Mesenchymal stem cell (in vitro differentiated cells and primary cell): ENCODE data around the gene DLGAP1.

ENCODE experiments used
- DNase-seq: peaks from one replicate; pipeline ENCODE4 v3.0.0-alpha.2; 2013
- H2AFZ ChIP-seq: one replicate; pipeline ENCODE4 v1.6.1; 2013; ENCODE audit warnings: low read depth, mild to moderate bottlenecking, control low read depth, inconsistent platforms, low read length, moderate library complexity
- H2AK5ac ChIP-seq: 2 replicates; pipeline ENCODE4 v1.6.1; 2013; ENCODE audit warnings: low read length, moderate library complexity, mild to moderate bottlenecking, inconsistent platforms; ENCODE audit not compliant: severe bottlenecking
- H2BK120ac ChIP-seq: one replicate; pipeline ENCODE4 v1.6.1; 2013; ENCODE audit warnings: low read depth, mild to moderate bottlenecking, inconsistent platforms, low read length, moderate library complexity
- H2BK12ac ChIP-seq, 2 experiments: one replicate each; pipeline ENCODE4 v1.6.1; 2013; ENCODE audit warnings: inconsistent platforms in 2 of 2, low read length in 2 of 2, mild to moderate bottlenecking in 2 of 2, moderate library complexity in 2 of 2, control low read depth in 1 of 2
- H2BK15ac ChIP-seq: one replicate; pipeline ENCODE4 v1.6.1; 2013; ENCODE audit warnings: mild to moderate bottlenecking, low read depth, inconsistent platforms; ENCODE audit not compliant: poor library complexity, severe bottlenecking
- H2BK5ac ChIP-seq: 2 replicates; pipeline ENCODE4 v1.6.1; 2013; ENCODE audit warnings: low read depth, mild to moderate bottlenecking, low read length, control low read depth, inconsistent platforms; ENCODE audit not compliant: poor library complexity, severe bottlenecking
- H3K14ac ChIP-seq, 2 experiments: one replicate each; pipeline ENCODE4 v1.6.1; 2013; ENCODE audit warnings: inconsistent platforms in 2 of 2, low read length in 2 of 2, control low read depth in 1 of 2, mild to moderate bottlenecking in 1 of 2, moderate library complexity in 1 of 2
- H3K18ac ChIP-seq, 2 experiments: one replicate each; pipeline ENCODE4 v1.6.1; 2013; ENCODE audit warnings: inconsistent platforms in 2 of 2, low read length in 2 of 2, control low read depth in 1 of 2, low read depth in 1 of 2, mild to moderate bottlenecking in 1 of 2
- H3K23ac ChIP-seq, 2 experiments: one replicate each; pipeline ENCODE4 v1.6.1; 2013; ENCODE audit warnings: inconsistent platforms in 2 of 2, low read length in 2 of 2, mild to moderate bottlenecking in 2 of 2, moderate library complexity in 2 of 2, control low read depth in 1 of 2
- H3K27ac ChIP-seq: 2 replicates; pipeline ENCODE4 v1.5.1; 2013; ENCODE audit warnings: mild to moderate bottlenecking, moderate library complexity, low read length, control low read depth, inconsistent platforms; ENCODE audit not compliant: poor library complexity, severe bottlenecking
- H3K27me3 ChIP-seq, 2 experiments: 2 replicates each; pipeline versions ENCODE4 v1.6.1 to v1.7.0; 2013; ENCODE audit warnings: low read length in 2 of 2, mild to moderate bottlenecking in 2 of 2, moderate library complexity in 2 of 2, control low read depth in 1 of 2, inconsistent platforms in 1 of 2; ENCODE audit not compliant: control insufficient read depth in 1 of 2, insufficient read depth in 1 of 2
- H3K36me3 ChIP-seq, 2 experiments: 2 replicates each; pipeline versions ENCODE4 v1.6.1 to v1.7.0; 2013; ENCODE audit warnings: low read length in 2 of 2, control low read depth in 1 of 2, inconsistent platforms in 1 of 2, low read depth in 1 of 2, mild to moderate bottlenecking in 1 of 2; ENCODE audit not compliant: insufficient read depth in 2 of 2, control insufficient read depth in 1 of 2
- H3K4ac ChIP-seq, 2 experiments: one replicate each; pipeline ENCODE4 v1.6.1; 2013; ENCODE audit warnings: inconsistent platforms in 2 of 2, low read length in 2 of 2, mild to moderate bottlenecking in 2 of 2, moderate library complexity in 2 of 2, control low read depth in 1 of 2, low read depth in 1 of 2
- H3K4me1 ChIP-seq: 2 replicates; pipeline ENCODE4 v1.6.1; 2013; ENCODE audit warnings: low read depth, low read length, control low read depth; ENCODE audit not compliant: control insufficient read depth, insufficient read depth
- H3K4me2 ChIP-seq: 2 replicates; pipeline ENCODE4 v1.6.1; 2013; ENCODE audit warnings: low read length, mild to moderate bottlenecking, inconsistent platforms; ENCODE audit not compliant: poor library complexity, severe bottlenecking
- H3K4me3 ChIP-seq, 2 experiments: 2 replicates each; pipeline versions ENCODE4 v1.5.1 to v1.7.0; 2013; ENCODE audit warnings: low read length in 2 of 2, mild to moderate bottlenecking in 2 of 2, control low read depth in 1 of 2, low read depth in 1 of 2; ENCODE audit not compliant: insufficient read depth in 1 of 2
- H3K79me1 ChIP-seq: replicated peaks from 2 replicates; pipeline ENCODE4 v1.6.1; 2013; ENCODE audit warnings: mild to moderate bottlenecking, control low read depth, low read length, inconsistent platforms; ENCODE audit not compliant: poor library complexity, severe bottlenecking
- H3K9ac ChIP-seq: 2 replicates; pipeline ENCODE4 v1.7.0; 2013; ENCODE audit warnings: mild to moderate bottlenecking, low read length, moderate library complexity
- H3K9me3 ChIP-seq: 2 replicates; pipeline ENCODE4 v1.7.0; 2013; ENCODE audit warnings: mild to moderate bottlenecking, low read length; ENCODE audit not compliant: control insufficient read depth
- H4K8ac ChIP-seq: one replicate; pipeline ENCODE4 v1.6.1; 2013; ENCODE audit warnings: inconsistent platforms, mild to moderate bottlenecking, low read length, moderate library complexity
- H4K91ac ChIP-seq: one replicate; pipeline ENCODE4 v1.6.1; 2013; ENCODE audit warnings: mild to moderate bottlenecking, low read length, inconsistent platforms
- WGBS: methylation state at CpG from one replicate; pipeline ENCODE4 v1.1.7; 2013; ENCODE audit warnings: mixed read lengths; 5-methylcytosine and 5-hydroxymethylcytosine counted together

The DLGAP1 gene

GRCh38 chr18:3870914-3871313, 584.2 kb downstream of the DLGAP1 start:
- peaks cover 2% of the 10 kb centered on the region for H3K4me1 ChIP-seq
- no peak overlapping the region for H2BK5ac ChIP-seq
- H3K9me3 ChIP-seq = no peaks in the 10 kb centered on the region
- no peak overlapping the region for H3K9ac ChIP-seq
- 96% methylated on average over 2 of the region's 4 CpGs for WGBS
- no peak overlapping the region for H3K18ac ChIP-seq
- H3K36me3 ChIP-seq = no peaks in the 10 kb centered on the region
- no peak overlapping the region for H2BK12ac ChIP-seq
- DNase-seq = no peak
- H3K23ac ChIP-seq = no peak overlapping the region
- H3K14ac ChIP-seq = no peak overlapping the region
- H3K79me1 ChIP-seq = peaks cover 9% of the 10 kb centered on the region
- no peak overlapping the region for H3K27ac ChIP-seq
- no peak overlapping the region for H4K91ac ChIP-seq
- no peaks in the 10 kb centered on the region for H3K27me3 ChIP-seq
- H3K4ac ChIP-seq = no peak overlapping the region
- H2BK120ac ChIP-seq = no peak overlapping the region
- no peak overlapping the region for H2BK15ac ChIP-seq
- no peak overlapping the region for H3K4me2 ChIP-seq
- H2AFZ ChIP-seq = no peak overlapping the region
- no peak overlapping the region for H4K8ac ChIP-seq
- peak overlapping the region; percentile 56 for H2AK5ac ChIP-seq
- no peak overlapping the region for H3K4me3 ChIP-seq

- WGBS = 0% methylated on average over 1 of the region's 2 CpGs
- no peak overlapping the region for H3K14ac ChIP-seq
Measured at GRCh38 chr18:3869848-3870247, 585.3 kb downstream of the DLGAP1 start.

DNA sequence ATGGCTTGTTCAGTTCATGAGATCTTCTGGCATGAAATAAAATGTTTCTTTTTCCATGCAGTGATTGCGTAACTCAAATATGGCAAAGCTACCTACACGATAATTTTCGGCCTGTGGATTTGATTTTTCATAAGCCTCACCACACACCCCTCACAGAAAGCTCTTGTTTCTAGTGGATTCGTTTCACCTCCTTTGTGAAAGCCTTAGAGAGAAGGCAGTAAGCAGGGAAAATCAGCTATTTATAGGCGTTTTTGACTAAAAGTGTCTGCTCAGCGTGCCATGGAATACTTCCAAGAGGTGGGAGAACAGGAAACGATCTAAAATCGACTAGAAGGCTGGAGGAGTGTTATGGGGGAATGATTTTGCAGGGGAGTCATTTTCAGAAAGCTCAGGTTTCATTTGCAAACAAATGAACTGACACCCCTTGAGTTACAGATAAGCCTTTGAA, 587.2 kb downstream of the DLGAP1 start:
- peaks cover 11% of the 10 kb centered on the region for H3K79me1 ChIP-seq
- no peak overlapping the region for H2BK15ac ChIP-seq
- H3K36me3 ChIP-seq = no peaks in the 10 kb centered on the region
- peaks cover 2% of the 10 kb centered on the region for H3K4me1 ChIP-seq
- H3K4ac ChIP-seq = no peak overlapping the region
- H2BK120ac ChIP-seq = no peak overlapping the region
- H4K8ac ChIP-seq = no peak overlapping the region
- H2AFZ ChIP-seq = no peak overlapping the region
- H3K9ac ChIP-seq = peak overlapping the region; percentile 45
- no peaks in the 10 kb centered on the region for H3K27me3 ChIP-seq
- H3K18ac ChIP-seq = no peak overlapping the region
- no peak overlapping the region for H3K4me3 ChIP-seq
- H2BK12ac ChIP-seq = no peak overlapping the region
- H3K27ac ChIP-seq = no peak overlapping the region
- WGBS = 77% methylated on average over 8 of the region's 8 CpGs
- no peak overlapping the region for H4K91ac ChIP-seq
- DNase-seq = no peak
- no peak overlapping the region for H2AK5ac ChIP-seq
- H2BK5ac ChIP-seq = no peak overlapping the region
- H3K14ac ChIP-seq = no peak overlapping the region
- no peaks in the 10 kb centered on the region for H3K9me3 ChIP-seq
- H3K23ac ChIP-seq = no peak overlapping the region
- no peak overlapping the region for H3K4me2 ChIP-seq

More at GRCh38 chr18:3869848-3870247, 585.3 kb downstream of the DLGAP1 start:
- Histone ChIP-seq H2BK12ac (no peak overlapping the region), H2BK120ac (no peak overlapping the region), H3K9me3 (no peaks in the 10 kb centered on the region), H2BK15ac (no peak overlapping the region), H2AFZ (no peak overlapping the region), H3K4ac (no peak overlapping the region), H2BK5ac (no peak overlapping the region), H3K23ac (no peak overlapping the region), H3K79me1 (peaks cover 9% of the 10 kb centered on the region), H4K8ac (no peak overlapping the region), H4K91ac (no peak overlapping the region), H3K27ac (no peak overlapping the region), H3K27me3 (no peaks in the 10 kb centered on the region), H3K4me3 (no peak overlapping the region), H3K4me1 (peaks cover 2% of the 10 kb centered on the region), H3K18ac (no peak overlapping the region), H2AK5ac (no peak overlapping the region), H3K4me2 (no peak overlapping the region), H3K36me3 (no peaks in the 10 kb centered on the region), H3K9ac (no peak overlapping the region)
- DNase-seq = peak; percentile 65

GRCh38 chr18:3867236-3867635, 587.9 kb downstream of the DLGAP1 start:
- H3K9me3 ChIP-seq = no peaks in the 10 kb centered on the region
- H2BK120ac ChIP-seq = no peak overlapping the region
- H3K14ac ChIP-seq = no peak overlapping the region
- no peak overlapping the region for H2BK15ac ChIP-seq
- H3K4me2 ChIP-seq = no peak overlapping the region
- H2BK5ac ChIP-seq = no peak overlapping the region
- no peak overlapping the region for H4K8ac ChIP-seq
- H3K27ac ChIP-seq = no peak overlapping the region
- H4K91ac ChIP-seq = no peak overlapping the region
- H3K27me3 ChIP-seq = no peaks in the 10 kb centered on the region
- no peak overlapping the region for H2BK12ac ChIP-seq
- H2AK5ac ChIP-seq = peak overlapping the region; percentile 84
- H3K23ac ChIP-seq = no peak overlapping the region
- no peak overlapping the region for H2AFZ ChIP-seq
- no peak for DNase-seq
- H3K9ac ChIP-seq = no peak overlapping the region
- H3K18ac ChIP-seq = no peak overlapping the region
- H3K79me1 ChIP-seq = peaks cover 12% of the 10 kb centered on the region
- H3K36me3 ChIP-seq = no peaks in the 10 kb centered on the region
- 88% methylated on average over 3 of the region's 3 CpGs for WGBS
- no peak overlapping the region for H3K4ac ChIP-seq
- peaks cover 2% of the 10 kb centered on the region for H3K4me1 ChIP-seq
- H3K4me3 ChIP-seq = no peak overlapping the region
